LNCaP clone FGC (cell line): Measurements from ENCODE around the gene DBNDD2.
A peak's percentile ranks its signal among the peaks of the same experiment; 100 is the strongest.

Experiments used
- DNase-seq: peaks from one replicate; pipeline ENCODE4 v3.0.0-alpha.2; 2011; ENCODE audit warnings: low read depth
- H3K4me3 ChIP-seq: 2 replicates; pipeline ENCODE4 v1.5.1; 2011; ENCODE audit warnings: mild to moderate bottlenecking, low read depth, low read length, control low read depth
- TF ChIP-seq, protein P1 (sequence below): IDR thresholded peaks from 2 replicates; pipeline ENCODE4 v1.5.1; 2012; ENCODE audit warnings: mild to moderate bottlenecking; ENCODE audit not compliant: control insufficient read depth, insufficient read depth; ENCODE audit errors: extremely low read depth

The DBNDD2 gene

DNA sequence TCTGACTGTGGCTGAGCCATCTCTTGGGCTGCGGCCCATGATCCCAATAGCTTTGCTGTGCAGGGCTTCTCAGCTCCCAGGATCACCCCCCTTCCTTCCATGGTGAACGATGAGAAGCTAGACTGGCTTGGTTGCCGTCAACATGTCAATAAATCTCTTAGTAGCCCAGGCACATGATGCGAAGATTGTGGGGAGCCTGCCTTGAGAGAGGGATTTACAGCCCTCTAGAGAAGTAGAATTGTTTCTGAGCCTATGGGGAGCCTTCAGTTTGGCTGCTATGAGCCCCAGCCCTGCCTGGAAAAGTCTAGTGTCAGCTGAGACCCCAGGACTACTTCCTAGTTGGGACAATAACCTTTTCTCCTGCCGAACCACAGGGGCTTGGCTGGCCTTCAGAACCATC lies 4.6 kb downstream of the DBNDD2 start:
- no peak overlapping the region for H3K4me3 ChIP-seq
- TF ChIP-seq, protein P1, sequence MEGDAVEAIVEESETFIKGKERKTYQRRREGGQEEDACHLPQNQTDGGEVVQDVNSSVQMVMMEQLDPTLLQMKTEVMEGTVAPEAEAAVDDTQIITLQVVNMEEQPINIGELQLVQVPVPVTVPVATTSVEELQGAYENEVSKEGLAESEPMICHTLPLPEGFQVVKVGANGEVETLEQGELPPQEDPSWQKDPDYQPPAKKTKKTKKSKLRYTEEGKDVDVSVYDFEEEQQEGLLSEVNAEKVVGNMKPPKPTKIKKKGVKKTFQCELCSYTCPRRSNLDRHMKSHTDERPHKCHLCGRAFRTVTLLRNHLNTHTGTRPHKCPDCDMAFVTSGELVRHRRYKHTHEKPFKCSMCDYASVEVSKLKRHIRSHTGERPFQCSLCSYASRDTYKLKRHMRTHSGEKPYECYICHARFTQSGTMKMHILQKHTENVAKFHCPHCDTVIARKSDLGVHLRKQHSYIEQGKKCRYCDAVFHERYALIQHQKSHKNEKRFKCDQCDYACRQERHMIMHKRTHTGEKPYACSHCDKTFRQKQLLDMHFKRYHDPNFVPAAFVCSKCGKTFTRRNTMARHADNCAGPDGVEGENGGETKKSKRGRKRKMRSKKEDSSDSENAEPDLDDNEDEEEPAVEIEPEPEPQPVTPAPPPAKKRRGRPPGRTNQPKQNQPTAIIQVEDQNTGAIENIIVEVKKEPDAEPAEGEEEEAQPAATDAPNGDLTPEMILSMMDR, result no peak
- DNase-seq, result no peak

DNA sequence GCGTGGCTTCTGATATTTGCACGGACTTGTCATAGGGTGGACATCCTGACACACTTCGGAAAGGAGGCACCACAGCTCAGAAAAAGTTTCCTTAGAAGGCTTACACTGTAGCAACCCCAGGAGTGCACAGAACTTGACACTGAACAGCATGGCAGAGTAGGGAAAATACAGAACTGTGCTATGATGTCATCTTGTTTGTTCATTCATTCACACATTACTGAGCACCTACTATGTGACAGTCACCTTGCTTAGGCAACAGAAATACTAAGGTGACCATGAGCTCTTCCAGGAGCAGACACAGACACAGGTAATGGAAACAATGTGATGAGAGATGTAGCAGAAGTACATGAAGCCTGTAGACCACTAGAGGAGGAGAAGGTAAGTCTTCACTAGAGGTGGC lies 5.4 kb downstream of the DBNDD2 start:
- no peak overlapping the region for H3K4me3 ChIP-seq
- no peak for DNase-seq
- TF ChIP-seq, protein P1, result no peak

DNA sequence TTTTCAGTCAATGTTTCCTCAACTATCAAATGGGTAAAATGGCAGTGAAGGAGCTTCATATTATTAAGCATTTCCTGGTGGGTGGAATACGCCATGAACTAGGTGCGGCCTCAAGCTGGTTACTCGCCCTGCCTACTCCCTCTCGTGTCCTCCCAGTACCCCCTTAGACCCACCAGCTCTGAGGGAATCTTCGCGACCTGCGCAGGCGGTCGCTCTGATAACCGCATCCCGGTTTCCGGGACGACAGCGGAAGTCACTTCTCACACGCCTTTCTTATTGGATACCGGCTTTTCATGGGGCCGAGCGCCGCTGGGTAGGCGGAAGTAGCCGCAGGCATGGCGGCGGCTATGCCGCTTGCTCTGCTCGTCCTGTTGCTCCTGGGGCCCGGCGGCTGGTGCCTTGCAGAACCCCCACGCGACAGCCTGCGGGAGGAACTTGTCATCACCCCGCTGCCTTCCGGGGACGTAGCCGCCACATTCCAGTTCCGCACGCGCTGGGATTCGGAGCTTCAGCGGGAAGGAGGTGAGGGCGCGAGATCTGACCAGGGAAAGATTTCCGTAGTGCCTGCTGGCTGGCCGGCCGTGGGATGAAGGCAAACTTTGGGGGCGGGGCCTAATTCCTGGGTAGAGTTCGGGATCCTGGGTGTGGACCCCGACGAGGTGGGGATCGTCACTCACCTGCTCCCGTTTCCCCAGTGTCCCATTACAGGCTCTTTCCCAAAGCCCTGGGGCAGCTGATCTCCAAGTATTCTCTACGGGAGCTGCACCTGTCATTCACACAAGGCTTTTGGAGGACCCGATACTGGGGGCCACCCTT lies 7.9 kb downstream of the DBNDD2 start, which contains the start of gene PIGT:
Gene PIGT (plus strand): TSS at position 320 of the 816 bp plus-strand sequence. CDS start 16 bp downstream, at position 336.
- TF ChIP-seq, protein P1, result no peak
- no peak for DNase-seq
- peak within 1 kb of the TSS; percentile 83 for H3K4me3 ChIP-seq

DNA sequence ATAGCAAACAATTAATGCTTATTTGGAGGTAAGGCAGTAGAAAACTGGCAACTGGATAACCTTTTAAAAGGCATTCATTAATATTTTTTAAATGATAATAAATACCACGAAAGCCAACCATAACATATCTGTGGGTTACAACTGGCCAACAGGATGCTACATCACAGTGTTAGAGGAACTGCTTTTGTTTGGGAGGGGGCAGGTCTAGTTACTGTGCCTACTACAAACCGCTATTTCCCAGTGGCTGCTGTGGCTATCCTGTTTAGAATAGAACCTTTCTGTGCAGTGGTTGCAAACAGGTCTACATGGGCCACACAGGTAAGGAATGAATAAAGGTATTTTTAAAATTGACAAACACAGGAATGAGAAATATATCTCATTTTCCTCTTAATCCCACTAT lies 8.8 kb downstream of the DBNDD2 start:
- H3K4me3 ChIP-seq, result peak overlapping the region; percentile 83
- TF ChIP-seq, protein P1, result no peak
- DNase-seq, result no peak

DNA sequence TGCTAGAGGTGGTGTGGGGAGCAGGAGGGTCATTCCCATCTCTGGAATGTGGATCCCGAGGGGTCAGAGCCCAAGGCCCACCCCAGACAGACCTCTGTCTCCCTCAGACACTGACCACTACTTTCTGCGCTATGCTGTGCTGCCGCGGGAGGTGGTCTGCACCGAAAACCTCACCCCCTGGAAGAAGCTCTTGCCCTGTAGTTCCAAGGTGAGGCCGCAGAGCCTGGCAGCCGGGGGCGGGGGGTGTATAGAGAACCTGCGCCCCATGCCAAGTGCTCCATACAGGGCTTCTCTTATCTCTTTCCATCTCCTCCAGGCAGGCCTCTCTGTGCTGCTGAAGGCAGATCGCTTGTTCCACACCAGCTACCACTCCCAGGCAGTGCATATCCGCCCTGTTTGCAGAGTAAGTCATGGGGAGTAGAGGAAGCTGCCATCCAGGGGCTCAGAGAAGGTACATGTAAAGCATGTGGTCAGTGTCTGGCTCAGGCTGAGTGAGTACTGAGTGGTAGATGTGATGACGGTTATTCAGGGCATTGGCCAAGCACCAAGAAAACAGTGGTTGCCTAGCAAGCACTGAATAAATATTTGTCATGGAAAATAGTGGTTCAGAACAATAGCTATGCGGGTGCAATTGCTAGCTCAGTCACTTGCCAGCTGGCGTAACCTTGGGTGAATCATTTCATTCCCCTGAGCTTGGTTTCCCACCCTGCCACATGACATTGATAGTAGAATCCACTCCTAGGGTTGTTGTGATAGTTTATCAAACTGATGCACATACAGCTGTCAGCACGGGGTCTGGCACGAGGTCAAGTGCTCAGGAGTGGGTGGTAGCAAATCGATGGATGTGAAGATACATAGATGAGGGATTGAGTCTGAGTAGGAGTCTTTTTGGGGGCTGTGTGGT lies 11.4 kb downstream of the DBNDD2 start:
- peak overlapping the region; percentile 30 for H3K4me3 ChIP-seq
- DNase-seq, result peak; percentile 84
- TF ChIP-seq, protein P1, result no peak

DNA sequence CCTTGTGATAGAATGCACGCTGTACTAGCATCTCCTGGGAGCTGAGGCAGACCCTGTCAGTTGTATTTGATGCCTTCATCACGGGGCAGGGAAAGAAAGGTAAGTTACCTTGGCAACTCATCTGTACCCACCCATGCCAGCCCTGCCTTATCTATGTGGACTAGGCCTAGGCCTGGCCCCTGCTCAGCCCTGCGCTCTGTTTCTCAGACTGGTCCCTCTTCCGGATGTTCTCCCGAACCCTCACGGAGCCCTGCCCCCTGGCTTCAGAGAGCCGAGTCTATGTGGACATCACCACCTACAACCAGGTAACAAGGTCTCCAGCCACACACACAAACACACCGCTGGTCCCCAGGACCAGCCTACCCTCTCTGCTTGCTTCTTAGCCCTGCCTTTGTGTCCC lies 12.0 kb downstream of the DBNDD2 start:
- DNase-seq, result no peak
- no peak overlapping the region for H3K4me3 ChIP-seq
- TF ChIP-seq, protein P1, result no peak
